HepG2 (cell line): ENCODE data around the gene AANAT. TPM values are rescaled to one million over a fixed set of nuclear protein-coding genes. Genes with fewer than 3 reads are reported as not detected.

Experiments
- ATAC-seq: fragments of 200-7000 bp; cut with Tn5 transposase; 3 replicates; pipeline ENCODE4 v1.9.1; 2020; ENCODE audit warnings: mild to moderate bottlenecking, moderate library complexity
- BruUV-seq: library from RNA; stranded (reverse); fragments of 400-500 nt; replicated peaks from 2 replicates; lab custom pipeline; 2021; lab: Mats Ljungman, UMichigan
- CTCF ChIA-PET: fragments of 300-600 bp; formaldehyde crosslinking; extraction: SDS; loops from one replicate; lab custom pipeline; 2021; ENCODE audit warnings: low total read pairs, inconsistent platforms, low intra/inter-chr PET ratio; lab: Yijun Ruan, JAX
- POLR2A ChIA-PET: fragments of 350-600 bp; sonication (Branson Sonifier 250); formaldehyde crosslinking; loops from one replicate; lab custom pipeline; 2020; ENCODE audit warnings: antibody characterized with exemption, inconsistent platforms; lab: Yijun Ruan, JAX
- DNase-seq: peaks from one replicate; pipeline ENCODE4 v3.0.0-alpha.2; 2015; ENCODE audit warnings: low spot score
- FAIRE-seq: peaks from 3 replicates; lab custom pipeline; 2011; peaks lifted over from hg19 to GRCh38; lab: Jason Lieb, UNC
- H2AFZ ChIP-seq: one replicate; pipeline ENCODE4 v1.6.1; 2011; ENCODE audit warnings: low read length, inconsistent platforms
- H3K27ac ChIP-seq: fragments of 300-600 bp; 3 replicates; pipeline ENCODE4 v1.8.0; 2011; ENCODE audit warnings: mixed run types, mild to moderate bottlenecking, mixed read lengths, low read length, inconsistent platforms; ENCODE audit not compliant: insufficient read depth; ENCODE audit errors: extremely low read length
- H3K27me3 ChIP-seq, 2 experiments: fragments of 200-600 bp in 1 of 2; 2 replicates in 1 of 2; 3 replicates in 1 of 2; pipeline versions ENCODE4 v1.6.0 to v1.8.0; 2011; ENCODE audit warnings: low read length in 2 of 2, mild to moderate bottlenecking in 2 of 2, moderate library complexity in 2 of 2, inconsistent platforms in 1 of 2; ENCODE audit not compliant: insufficient read depth in 2 of 2, control insufficient read depth in 1 of 2
- H3K36me3 ChIP-seq, 2 experiments: fragments of 200-600 bp in 1 of 2; replicated peaks in 1 of 2; 2 replicates in 1 of 2; 3 replicates in 1 of 2; pipeline versions ENCODE4 v1.5.1 to v1.8.0; 2011; ENCODE audit warnings: low read length in 2 of 2, inconsistent platforms in 1 of 2; ENCODE audit not compliant: insufficient read depth in 2 of 2, control insufficient read depth in 1 of 2
- H3K4me1 ChIP-seq: 2 replicates; pipeline ENCODE4 v1.5.1; 2012; ENCODE audit warnings: low read length, inconsistent platforms; ENCODE audit not compliant: insufficient read depth
- H3K4me2 ChIP-seq: 2 replicates; pipeline ENCODE4 v1.6.0; 2011; ENCODE audit warnings: low read depth, low read length, inconsistent platforms
- H3K4me3 ChIP-seq, 3 experiments: fragments of 200-600 bp in 1 of 3; sonication (generic), shearing (Covaris generic) in 1 of 3; replicated peaks in 1 of 3; 2 replicates each; pipeline ENCODE4 v1.5.1; 2011 to 2016; ENCODE audit warnings: low read length in 3 of 3, inconsistent platforms in 2 of 3, low read depth in 2 of 3, mild to moderate bottlenecking in 2 of 3, control low read depth in 1 of 3, mixed read lengths in 1 of 3; ENCODE audit not compliant: insufficient read depth in 1 of 3
- H3K79me2 ChIP-seq: one replicate; pipeline ENCODE4 v1.6.1; 2011; ENCODE audit warnings: low read length, inconsistent platforms; ENCODE audit not compliant: insufficient read depth
- H3K9ac ChIP-seq: 2 replicates; pipeline ENCODE4 v1.6.0; 2011; ENCODE audit warnings: mild to moderate bottlenecking, low read depth, low read length, inconsistent platforms; ENCODE audit not compliant: insufficient read depth
- H3K9me3 ChIP-seq: 2 replicates; pipeline ENCODE4 v1.5.1; 2012; ENCODE audit warnings: mild to moderate bottlenecking, low read length
- H4K20me1 ChIP-seq: 2 replicates; pipeline ENCODE4 v1.6.0; 2011; ENCODE audit warnings: inconsistent platforms, mild to moderate bottlenecking, low read length, moderate library complexity; ENCODE audit not compliant: insufficient read depth
- ATF7 ChIP-seq, 2 experiments: fragments of 450-650 bp in 1 of 2; sonication (generic) in 1 of 2; formaldehyde crosslinking in 1 of 2; IDR thresholded peaks; 2 replicates each; pipeline versions ENCODE4 v1.4.0 to v1.6.1; 2016 to 2020; ENCODE audit warnings: antibody characterized with exemption in 1 of 2, mild to moderate bottlenecking in 1 of 2, missing genetic modification reagents in 1 of 2
- CREB1 ChIP-seq, 2 experiments: fragments of 450-650 bp in 1 of 2; IDR thresholded peaks; 2 replicates each; pipeline ENCODE4 v1.6.1; 2016 to 2017; ENCODE audit warnings: control low read depth in 1 of 2, mild to moderate bottlenecking in 1 of 2, missing compliant biosample characterization in 1 of 2, missing genetic modification characterization in 1 of 2
- HCFC1 ChIP-seq: fragments of 150-350 bp; IDR thresholded peaks from 2 replicates; pipeline ENCODE4 v1.6.1; 2014; ENCODE audit warnings: low read depth, low read length
- HNRNPLL ChIP-seq: fragments of 200-400 bp; formaldehyde crosslinking; IDR thresholded peaks from 2 replicates; pipeline ENCODE4 v1.6.1; 2017; ENCODE audit warnings: mild to moderate bottlenecking, low read depth, low read length; ENCODE audit not compliant: poor library complexity, severe bottlenecking
- NFE2L2 ChIP-seq: fragments of 150-350 bp; IDR thresholded peaks from 2 replicates; pipeline ENCODE4 v1.6.1; 2014; ENCODE audit warnings: low read length
- PHF20 ChIP-seq: sonication (generic); formaldehyde crosslinking; IDR thresholded peaks from 2 replicates; pipeline ENCODE4 v1.5.0; 2020; ENCODE audit warnings: mild to moderate bottlenecking, missing genetic modification reagents
- PHF21A ChIP-seq: sonication (generic); formaldehyde crosslinking; IDR thresholded peaks from 2 replicates; pipeline ENCODE4 v1.5.0; 2020; ENCODE audit warnings: mild to moderate bottlenecking, missing genetic modification reagents
- RBM22 ChIP-seq: fragments of 200-400 bp; formaldehyde crosslinking; optimal IDR thresholded peaks from 2 replicates; pipeline ENCODE3; 2017; ENCODE audit warnings: mild to moderate bottlenecking, low read length, moderate library complexity
- ZBTB3 ChIP-seq: sonication (generic); formaldehyde crosslinking; IDR thresholded peaks from 2 replicates; pipeline ENCODE4 v1.4.0; 2020; ENCODE audit warnings: low read depth, mild to moderate bottlenecking, moderate library complexity, missing genetic modification reagents, borderline replicate concordance
- WGBS: methylation state at CpG from one replicate; pipeline ENCODE4 v1.1.6; 2017; ENCODE audit warnings: low lambda C conversion rate; 5-methylcytosine and 5-hydroxymethylcytosine counted together
- in situ Hi-C: cut with HindIII; loops from 2 replicates; pipeline ENCODE4 v1.10.0; 2017; ENCODE audit warnings: low pct_unique_long_range_greater_than_20kb; ENCODE audit not compliant: extremely low pct_ligation_motif_present
- intact Hi-C: fragments of 100-400 bp; cut with micrococcal nuclease; formaldehyde crosslinking; loops from one replicate; pipeline ENCODE4 v1.10.0; 2022; ENCODE audit not compliant: unreplicated experiment
- polyA plus RNA-seq, 8 experiments: library from polyadenylated mRNA; depleted of rRNA in 3 of 8; stranded (reverse) in 7 of 8; unstranded in 1 of 8; fragments of >200 nt; fragmentation: Illumina TruSeq in 4 of 8; extraction: Trizol in 4 of 8; gene quantifications; 2 replicates each; pipeline versions ENCODE4 v1.2.1 to v1.2.3, GENCODE V29; 2011 to 2016; ENCODE audit warnings: low read depth in 4 of 8, missing spikeins in 1 of 8, mixed read lengths in 1 of 8; ENCODE audit not compliant: insufficient read depth in 1 of 8
- total RNA-seq, 5 experiments: library from RNA; depleted of rRNA; stranded (reverse); fragments of >200 nt; fragmentation: Illumina TruSeq; extraction: Trizol; gene quantifications; 2 replicates each; pipeline ENCODE4 v1.2.3, GENCODE V29; 2016; ENCODE audit warnings: low read depth in 1 of 5
- TF ChIP-seq, protein P1 (sequence below): sonication (generic); formaldehyde crosslinking; IDR thresholded peaks from 2 replicates; pipeline ENCODE4 v1.4.0; 2020; ENCODE audit warnings: missing genetic modification reagents

Gene AANAT
- total and polyA plus RNA-seq, 2 of the 13 experiments (the other 11 are each of a cell fraction or from before 2014, with no cell fraction given): 0.07 TPM; not detected in 1

DNA sequence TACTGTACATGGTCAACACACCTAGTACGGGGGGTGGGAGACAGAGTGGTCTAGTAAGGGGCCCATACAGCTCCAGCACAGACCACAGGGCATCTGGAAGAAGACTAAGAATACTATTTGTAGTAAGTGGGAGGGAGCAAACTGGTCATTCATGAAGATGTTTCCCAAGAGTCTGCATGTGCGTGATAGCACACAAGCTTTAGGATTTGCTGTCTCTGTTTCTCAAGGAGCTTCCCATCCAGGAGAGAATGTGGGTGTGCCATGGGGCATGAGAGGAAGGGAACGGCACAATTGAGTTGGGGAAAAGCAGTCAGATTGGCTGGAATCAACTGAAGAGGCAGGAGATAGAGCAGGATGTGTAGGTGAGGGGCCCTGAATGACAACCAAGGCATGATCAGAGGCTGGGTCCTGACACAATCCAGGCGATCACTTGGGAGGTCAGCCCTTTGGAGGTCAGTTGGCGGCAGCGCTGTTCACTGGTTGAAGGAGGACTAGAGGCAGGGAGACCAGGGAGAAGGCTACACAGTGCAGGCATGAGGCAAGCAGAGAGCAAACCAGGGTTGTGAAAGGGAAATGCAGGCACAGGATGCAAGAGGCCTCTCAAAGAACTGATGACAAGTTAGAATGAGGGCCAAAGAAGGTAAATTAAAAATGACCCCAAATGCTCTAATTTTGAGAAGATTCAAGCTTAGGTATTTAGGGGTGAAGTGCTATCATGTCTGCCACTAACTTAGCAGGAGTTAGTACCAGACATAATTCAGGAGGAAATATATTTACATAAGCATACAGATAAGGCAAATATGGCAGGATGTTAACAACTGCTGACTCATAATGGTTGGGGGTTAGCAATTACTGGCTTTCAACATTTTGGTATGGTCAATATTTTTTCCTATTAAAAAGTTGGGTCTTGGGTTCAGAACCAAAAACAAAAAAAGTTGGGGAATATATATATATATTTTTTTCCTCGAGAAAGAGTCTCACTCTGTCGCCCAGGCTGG, 24.8 kb upstream of the AANAT start (continued):
- TF ChIP-seq RBM22 (peak; percentile 43), NFE2L2 (peak; percentile 44; the same call in 1 of the 2 replicates), PHF21A (CRISPR knock-in tag) (no peak), HCFC1 (no peak), PHF20 (no peak)
- TF ChIP-seq, protein P1, sequence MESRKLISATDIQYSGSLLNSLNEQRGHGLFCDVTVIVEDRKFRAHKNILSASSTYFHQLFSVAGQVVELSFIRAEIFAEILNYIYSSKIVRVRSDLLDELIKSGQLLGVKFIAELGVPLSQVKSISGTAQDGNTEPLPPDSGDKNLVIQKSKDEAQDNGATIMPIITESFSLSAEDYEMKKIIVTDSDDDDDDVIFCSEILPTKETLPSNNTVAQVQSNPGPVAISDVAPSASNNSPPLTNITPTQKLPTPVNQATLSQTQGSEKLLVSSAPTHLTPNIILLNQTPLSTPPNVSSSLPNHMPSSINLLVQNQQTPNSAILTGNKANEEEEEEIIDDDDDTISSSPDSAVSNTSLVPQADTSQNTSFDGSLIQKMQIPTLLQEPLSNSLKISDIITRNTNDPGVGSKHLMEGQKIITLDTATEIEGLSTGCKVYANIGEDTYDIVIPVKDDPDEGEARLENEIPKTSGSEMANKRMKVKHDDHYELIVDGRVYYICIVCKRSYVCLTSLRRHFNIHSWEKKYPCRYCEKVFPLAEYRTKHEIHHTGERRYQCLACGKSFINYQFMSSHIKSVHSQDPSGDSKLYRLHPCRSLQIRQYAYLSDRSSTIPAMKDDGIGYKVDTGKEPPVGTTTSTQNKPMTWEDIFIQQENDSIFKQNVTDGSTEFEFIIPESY (CRISPR knock-in tag): peak; percentile 80; the same call in 1 of the 2 replicates

DNA sequence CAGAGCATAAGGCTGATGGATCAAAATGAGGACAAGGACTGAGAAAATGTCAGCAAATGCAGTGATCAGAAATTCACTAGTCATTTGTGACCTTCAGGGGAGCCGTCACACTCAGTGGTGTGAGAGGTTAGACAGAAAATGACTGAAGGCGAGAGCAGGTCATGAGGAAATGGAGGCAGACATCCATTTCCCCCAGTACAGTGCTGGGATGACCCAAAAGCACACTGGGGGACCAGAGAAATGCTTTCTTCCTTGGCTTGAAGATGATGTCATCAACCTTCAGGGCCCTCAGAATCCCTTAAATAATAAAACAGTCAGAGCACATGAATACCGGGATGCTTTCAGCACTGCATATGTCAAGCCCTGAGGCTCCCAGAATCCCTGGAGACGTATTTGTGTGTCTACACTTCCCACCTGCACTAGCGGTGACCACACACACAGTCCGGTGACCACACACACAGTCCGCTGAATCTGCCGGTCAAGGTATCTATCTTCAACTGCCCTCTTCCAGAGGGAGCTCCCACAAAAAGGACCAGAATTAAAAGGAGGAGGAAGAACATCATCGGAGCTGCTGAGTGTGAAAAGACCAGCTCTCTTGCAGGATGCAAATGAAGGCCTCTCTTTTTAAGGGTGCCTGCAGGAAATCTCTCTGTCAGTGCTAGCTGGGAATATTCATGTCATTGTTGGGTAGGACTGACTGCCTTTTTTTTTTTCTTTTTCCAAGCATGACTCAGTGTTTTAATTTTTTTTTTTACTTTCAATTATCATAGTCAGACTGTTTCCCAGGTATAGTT, 22.7 kb upstream of the AANAT start:
- H3K27me3 ChIP-seq: no peaks in the 10 kb centered on the region
- intact Hi-C loops (no loop called here), in situ Hi-C loops (no loop called here)
- no peaks in the 10 kb centered on the region for H3K9me3 ChIP-seq
- ChIA-PET CTCF (no interaction called here), POLR2A (interaction anchor here (2.1 kb wide), 1 partner anchor 54 kb away, joined by 7 read pairs; no protein-coding TSS in a partner anchor)
- ATAC-seq (no peak), DNase-seq (no peak), FAIRE-seq (no peak)
- BruUV-seq: no TSS peak
- H3K27ac ChIP-seq: peak overlapping the region; percentile 12
- no peak overlapping the region for H3K4me2 ChIP-seq
- H3K79me2 ChIP-seq: peaks cover 97% of the 10 kb centered on the region
- peaks cover 82% of the 10 kb centered on the region for H3K4me1 ChIP-seq
- H3K9ac ChIP-seq: no peak overlapping the region
- H4K20me1 ChIP-seq: peaks cover 80% of the 10 kb centered on the region
- H2AFZ ChIP-seq: no peak overlapping the region
- H3K4me3 ChIP-seq: no peak overlapping the region
- peaks cover 2 to 14% of the 10 kb centered on the region in 2 experiments; a peak in 4 of 5 replicates for H3K36me3 ChIP-seq
- 95% methylated on average over 9 of the region's 9 CpGs for WGBS
- TF ChIP-seq HNRNPLL: no peak
- peak; percentile 35; the same call in 1 of the 2 replicates for TF ChIP-seq CREB1 (IDR thresholded peaks at IDR 0.05)
- no peak for TF ChIP-seq CREB1 (CRISPR knock-in tag; IDR thresholded peaks at IDR 0.05)
- peak; percentile 92 for TF ChIP-seq ATF7 (IDR thresholded peaks at IDR 0.05)
- TF ChIP-seq ATF7 (CRISPR knock-in tag; IDR thresholded peaks at IDR 0.05): no peak
- TF ChIP-seq, protein P1 (CRISPR knock-in tag): peak; percentile 80
- TF ChIP-seq ZBTB3: no peak
